H1 (cell line): ENCODE data around the gene EGFLAM. TPM values are rescaled to one million over a fixed set of nuclear protein-coding genes. Genes with fewer than 3 reads are reported as not detected.

Experiments
- CTCF ChIA-PET: fragments of 300-600 bp; sonication (Branson Sonifier 250); formaldehyde crosslinking; loops from one replicate; lab custom pipeline; 2021; ENCODE audit not compliant: partially characterized antibody; lab: Charles Lee
- POLR2A ChIA-PET: fragments of 300-600 bp; sonication (Branson Sonifier 250); formaldehyde crosslinking; loops from one replicate; lab custom pipeline; 2021; ENCODE audit warnings: inconsistent platforms; ENCODE audit not compliant: partially characterized antibody; lab: Charles Lee
- DNase-seq, 2 experiments: peaks; one replicate each; pipeline versions ENCODE4 v3.0.0 to v3.0.0-alpha.2; 2010 to 2022; ENCODE audit warnings: low spot score in 2 of 2, low read depth in 1 of 2, mixed read lengths in 1 of 2
- FAIRE-seq: peaks from 2 replicates; lab custom pipeline; 2011; peaks lifted over from hg19 to GRCh38; lab: Jason Lieb, UNC
- H2AFZ ChIP-seq: 2 replicates; pipeline ENCODE4 v1.8.1; 2012; ENCODE audit warnings: low read length, inconsistent platforms
- H2AK5ac ChIP-seq: 2 replicates; pipeline ENCODE4 v1.6.1; 2013; ENCODE audit warnings: low read depth, low read length
- H2BK120ac ChIP-seq: replicated peaks from 2 replicates; pipeline ENCODE3; 2013; ENCODE audit warnings: low read depth, low read length, inconsistent platforms
- H2BK12ac ChIP-seq: 2 replicates; pipeline ENCODE4 v1.6.1; 2013; ENCODE audit warnings: low read depth, low read length
- H2BK15ac ChIP-seq: 2 replicates; pipeline ENCODE4 v1.6.1; 2013; ENCODE audit warnings: low read length
- H2BK20ac ChIP-seq: 2 replicates; pipeline ENCODE4 v1.6.1; 2013; ENCODE audit warnings: low read length
- H2BK5ac ChIP-seq: 2 replicates; pipeline ENCODE4 v1.6.1; 2013; ENCODE audit warnings: low read depth, low read length
- H3K14ac ChIP-seq: 2 replicates; pipeline ENCODE4 v1.6.1; 2013; ENCODE audit warnings: inconsistent platforms; ENCODE audit not compliant: insufficient read length
- H3K18ac ChIP-seq: 2 replicates; pipeline ENCODE4 v1.6.1; 2013; ENCODE audit warnings: low read length; ENCODE audit errors: extremely low read depth
- H3K23ac ChIP-seq: 2 replicates; pipeline ENCODE4 v1.6.1; 2013; ENCODE audit warnings: inconsistent platforms; ENCODE audit not compliant: insufficient read length
- H3K23me2 ChIP-seq: 2 replicates; pipeline ENCODE4 v1.6.1; 2013; ENCODE audit warnings: low read depth, low read length
- H3K27ac ChIP-seq: 2 replicates; pipeline ENCODE4 v1.6.1; 2011; ENCODE audit warnings: low read depth, low read length, inconsistent platforms
- H3K27me3 ChIP-seq, 4 experiments: replicated peaks in 1 of 4; 1 replicate in 1 of 4; 2 replicates in 3 of 4; pipeline versions ENCODE4 v1.6.1 to v1.8.1; 2011 to 2013; ENCODE audit warnings: low read length in 3 of 4, mild to moderate bottlenecking in 3 of 4, inconsistent platforms in 2 of 4, mixed read lengths in 2 of 4, moderate library complexity in 1 of 4; ENCODE audit not compliant: control insufficient read depth in 3 of 4, insufficient read depth in 3 of 4; ENCODE audit errors: extremely low read depth in 1 of 4
- H3K36me3 ChIP-seq, 4 experiments: 2 replicates each; pipeline versions ENCODE4 v1.6.1 to v1.8.1; 2011 to 2013; ENCODE audit warnings: mild to moderate bottlenecking in 4 of 4, low read length in 3 of 4, moderate library complexity in 2 of 4, control low read depth in 1 of 4, inconsistent platforms in 1 of 4; ENCODE audit not compliant: insufficient read depth in 4 of 4, control insufficient read depth in 2 of 4
- H3K4ac ChIP-seq: replicated peaks from 2 replicates; pipeline ENCODE3; 2013; ENCODE audit warnings: low read length, low read depth, mixed read lengths, inconsistent platforms; ENCODE audit not compliant: insufficient read length
- H3K4me1 ChIP-seq, 4 experiments: replicated peaks in 1 of 4; 1 replicate in 1 of 4; 2 replicates in 3 of 4; pipeline versions ENCODE4 v1.6.1 to v1.8.1; 2011 to 2013; ENCODE audit warnings: low read length in 3 of 4, inconsistent platforms in 2 of 4, mixed read lengths in 1 of 4; ENCODE audit not compliant: insufficient read depth in 4 of 4, control insufficient read depth in 3 of 4
- H3K4me2 ChIP-seq, 2 experiments: 2 replicates each; pipeline versions ENCODE4 v1.6.1 to v1.8.1; 2011 to 2013; ENCODE audit warnings: low read depth in 2 of 2, low read length in 2 of 2, control low read depth in 1 of 2, inconsistent platforms in 1 of 2, mild to moderate bottlenecking in 1 of 2; ENCODE audit not compliant: insufficient read depth in 1 of 2
- H3K4me3 ChIP-seq, 4 experiments: fragments of 200-600, 300-600 bp in 1 of 4; sonication (generic), shearing (Covaris generic), sonication (Bioruptor Twin) in 1 of 4; 2 replicates each; pipeline versions ENCODE4 v1.5.1 to v1.8.1; 2011 to 2016; ENCODE audit warnings: low read length in 4 of 4, low read depth in 3 of 4, control low read depth in 2 of 4, inconsistent platforms in 2 of 4, mild to moderate bottlenecking in 2 of 4, mixed read lengths in 1 of 4, moderate library complexity in 1 of 4; ENCODE audit not compliant: insufficient read depth in 2 of 4; ENCODE audit errors: extremely low read depth in 1 of 4
- H3K56ac ChIP-seq: replicated peaks from 2 replicates; pipeline ENCODE3; 2013; ENCODE audit warnings: low read depth, mild to moderate bottlenecking, mixed read lengths, low read length, inconsistent platforms; ENCODE audit not compliant: insufficient read length
- H3K79me1 ChIP-seq: 2 replicates; pipeline ENCODE4 v1.6.1; 2013; ENCODE audit warnings: low read depth, low read length, control low read depth
- H3K79me2 ChIP-seq, 2 experiments: 2 replicates each; pipeline versions ENCODE4 v1.6.1 to v1.8.1; 2012 to 2013; ENCODE audit warnings: low read length in 2 of 2, mild to moderate bottlenecking in 2 of 2, inconsistent platforms in 1 of 2; ENCODE audit not compliant: insufficient read depth in 2 of 2, control insufficient read depth in 1 of 2
- H3K9ac ChIP-seq, 4 experiments: replicated peaks in 1 of 4; 1 replicate in 1 of 4; 2 replicates in 3 of 4; pipeline versions ENCODE4 v1.6.1 to v1.8.1; 2011 to 2013; ENCODE audit warnings: low read depth in 3 of 4, low read length in 3 of 4, control low read depth in 2 of 4, mild to moderate bottlenecking in 2 of 4, moderate library complexity in 2 of 4, inconsistent platforms in 1 of 4; ENCODE audit errors: extremely low read depth in 1 of 4
- H3K9me3 ChIP-seq, 2 experiments: 2 replicates each; pipeline versions ENCODE4 v1.6.1 to v1.8.1; 2012 to 2013; ENCODE audit warnings: mild to moderate bottlenecking in 2 of 2, moderate library complexity in 2 of 2, control low read depth in 1 of 2, inconsistent platforms in 1 of 2, low read depth in 1 of 2, low read length in 1 of 2, mixed read lengths in 1 of 2; ENCODE audit not compliant: insufficient read depth in 2 of 2
- H4K20me1 ChIP-seq, 2 experiments: replicated peaks in 1 of 2; 2 replicates each; pipeline versions ENCODE3 to v1.8.1; 2011 to 2013; ENCODE audit warnings: inconsistent platforms in 2 of 2, low read length in 2 of 2, mild to moderate bottlenecking in 1 of 2; ENCODE audit not compliant: insufficient read depth in 2 of 2, control insufficient read depth in 1 of 2
- H4K5ac ChIP-seq: 2 replicates; pipeline ENCODE4 v1.6.1; 2013; ENCODE audit warnings: low read length, low read depth, mixed read lengths, inconsistent platforms; ENCODE audit not compliant: insufficient read length
- H4K8ac ChIP-seq: 2 replicates; pipeline ENCODE4 v1.8.0; 2013; ENCODE audit warnings: mild to moderate bottlenecking, moderate library complexity, low read length, inconsistent platforms; ENCODE audit not compliant: insufficient read depth; ENCODE audit errors: extremely low read depth
- H4K91ac ChIP-seq: replicated peaks from 2 replicates; pipeline ENCODE3; 2013; ENCODE audit warnings: low read length, mixed read lengths, inconsistent platforms; ENCODE audit not compliant: insufficient read length
- CBX5 ChIP-seq: fragments of 300-800, 300-1000 bp; sonication (generic); IDR thresholded peaks from 2 replicates; pipeline ENCODE4 v1.7.1; 2016; ENCODE audit warnings: antibody characterized with exemption, low read length, low read depth
- WGBS, 2 experiments: shearing (Covaris generic) in 1 of 2; methylation state at CpG; one replicate each; pipeline versions ENCODE4 v1.1.6 to v1.1.7; 2013 to 2015; ENCODE audit warnings: low lambda C conversion rate in 2 of 2, mixed read lengths in 2 of 2, inconsistent platforms in 1 of 2, low coverage in 1 of 2, missing lambda C conversion rate in 1 of 2; ENCODE audit not compliant: insufficient replicate concordance in 2 of 2, insufficient coverage in 1 of 2, insufficient read length in 1 of 2; ENCODE audit errors: extremely low coverage in 1 of 2, missing lambda C conversion rate in 1 of 2; 5-methylcytosine and 5-hydroxymethylcytosine counted together
- polyA plus RNA-seq, 7 experiments: library from polyadenylated mRNA; depleted of rRNA in 3 of 7; stranded (reverse) in 5 of 7; unstranded in 2 of 7; fragments of >200 nt in 5 of 7; fragments of 200-250 nt in 2 of 7; gene quantifications; 1 replicate in 5 of 7; 2 replicates in 1 of 7; 4 replicates in 1 of 7; pipeline versions ENCODE4 v1.2.1 to v1.2.3, GENCODE V29; 2011 to 2013; ENCODE audit warnings: missing spikeins in 2 of 7, mixed read lengths in 2 of 7
- total RNA-seq: library from RNA; stranded (reverse); fragmentation: NEBNext Ultra II Directional; extraction: Animal tissue kit (Norgen Biotek cat#: 25700); gene quantifications from 2 replicates; pipeline ENCODE4 v1.2.1, GENCODE V29; 2021

The EGFLAM gene
- total and polyA plus RNA-seq, 2 of the 8 experiments (the other 6 are each of a cell fraction or from before 2014, with no cell fraction given) = 0.20 to 0.24 TPM

DNA sequence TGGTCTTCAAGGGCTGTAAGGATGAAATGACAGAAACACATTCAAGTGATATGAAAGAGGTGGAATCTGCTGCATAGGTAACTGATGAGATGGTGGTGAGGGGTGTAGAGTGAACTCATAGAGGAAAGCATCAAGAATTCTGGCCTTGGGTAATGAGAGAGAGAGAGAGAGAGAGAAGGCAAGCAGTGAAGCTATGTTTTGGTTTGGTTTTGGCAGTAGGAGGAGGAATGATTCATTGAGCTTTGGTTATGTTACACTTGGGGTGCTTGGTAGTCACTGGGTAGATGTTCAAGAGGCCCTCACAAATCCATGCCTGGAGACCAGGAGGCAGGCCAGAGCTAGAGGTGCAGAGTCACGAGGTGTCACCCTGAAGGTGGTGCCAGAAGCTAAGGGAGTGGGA is 89.5 kb downstream of the EGFLAM start:
- H3K27ac ChIP-seq = no peak overlapping the region
- H2BK20ac ChIP-seq = no peak overlapping the region
- H3K4me3 ChIP-seq = no peak overlapping the region
- no peak overlapping the region for H4K5ac ChIP-seq
- H4K91ac ChIP-seq = no peak overlapping the region
- H2AFZ ChIP-seq = no peak overlapping the region
- H3K14ac ChIP-seq = no peak overlapping the region
- H3K4me2 ChIP-seq = no peak overlapping the region
- H3K23ac ChIP-seq = no peak overlapping the region
- no peak overlapping the region for H3K9ac ChIP-seq
- no peaks in the 10 kb centered on the region for H3K79me2 ChIP-seq
- H2BK120ac ChIP-seq = no peak overlapping the region
- H4K20me1 ChIP-seq = no peaks in the 10 kb centered on the region
- no peaks in the 10 kb centered on the region for H3K27me3 ChIP-seq
- no peak overlapping the region for H2AK5ac ChIP-seq
- no peak overlapping the region for H2BK12ac ChIP-seq
- FAIRE-seq (no peak), DNase-seq (no peak)
- H3K79me1 ChIP-seq = no peaks in the 10 kb centered on the region
- no peak overlapping the region for H3K56ac ChIP-seq
- no peak overlapping the region for H2BK5ac ChIP-seq
- H3K4ac ChIP-seq = no peak overlapping the region
- POLR2A ChIA-PET = no interaction called here
- H3K9me3 ChIP-seq = no peaks in the 10 kb centered on the region
- H4K8ac ChIP-seq = no peak overlapping the region
- H3K36me3 ChIP-seq = no peaks in the 10 kb centered on the region
- H2BK15ac ChIP-seq = no peak overlapping the region
- H3K23me2 ChIP-seq = no peaks in the 10 kb centered on the region
- no peak overlapping the region for H3K18ac ChIP-seq
- WGBS, 2 experiments = 71% methylated on average over 1 of the region's 1 CpG; no CpG with 5 or more reads in 1 of the 2 experiments
- no peaks in the 10 kb centered on the region for H3K4me1 ChIP-seq
- CTCF ChIA-PET = interaction anchor here (1.0 to 1.7 kb wide), 2 partner anchors 11 to 139 kb away, joined by 3 read pairs; no protein-coding TSS in a partner anchor
- no peak for TF ChIP-seq CBX5
